Left renal pelvis (tissue), 4 donors: Measurements from ENCODE around the gene NADSYN1. TPM values are rescaled to one million over a fixed set of nuclear protein-coding genes. Genes with fewer than 3 reads are reported as not detected.

Experiments used
- DNase-seq, 4 donors: peaks; one replicate each; pipeline ENCODE4 v3.0.0-alpha.2; 2013; ENCODE audit warnings: low read depth in 4 of 4, low spot score in 3 of 4
- polyA plus RNA-seq, 4 donors: library from polyadenylated mRNA; unstranded; fragments of 120-200 nt; gene quantifications; one replicate each; pipeline ENCODE4 v1.2.1, GENCODE V29; 2013; ENCODE audit not compliant: insufficient read length in 4 of 4

Gene NADSYN1
- polyA plus RNA-seq, 4 donors = 27.3 to 63.3 (median 37.5) TPM

DNA sequence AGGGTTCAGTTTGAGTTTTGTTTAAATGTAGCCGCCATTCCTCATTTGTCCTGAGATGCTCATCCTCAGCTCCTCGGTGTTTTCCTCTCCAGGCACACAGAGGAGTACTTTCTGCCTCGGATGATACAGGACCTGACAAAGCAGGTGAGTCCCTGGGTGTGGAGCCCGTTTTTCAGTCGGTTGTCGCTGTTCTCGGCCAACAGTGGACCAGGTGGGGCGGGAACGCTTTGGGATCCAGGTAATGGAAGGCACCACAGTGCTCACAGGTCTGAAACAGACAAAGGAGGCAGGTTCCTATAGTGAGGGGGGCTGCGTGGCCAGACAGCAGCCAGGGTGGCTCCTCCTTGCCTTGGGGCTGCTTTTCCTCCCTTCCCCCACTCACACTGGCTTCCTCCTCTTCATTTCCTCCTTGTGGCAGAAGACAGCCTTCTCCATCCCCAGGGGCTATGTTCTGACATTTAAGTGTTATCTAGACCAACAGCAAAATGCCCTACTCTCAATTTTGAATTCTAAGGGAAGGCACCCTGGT lies 19.4 kb downstream of the NADSYN1 start:
- DNase-seq = no peak

DNA sequence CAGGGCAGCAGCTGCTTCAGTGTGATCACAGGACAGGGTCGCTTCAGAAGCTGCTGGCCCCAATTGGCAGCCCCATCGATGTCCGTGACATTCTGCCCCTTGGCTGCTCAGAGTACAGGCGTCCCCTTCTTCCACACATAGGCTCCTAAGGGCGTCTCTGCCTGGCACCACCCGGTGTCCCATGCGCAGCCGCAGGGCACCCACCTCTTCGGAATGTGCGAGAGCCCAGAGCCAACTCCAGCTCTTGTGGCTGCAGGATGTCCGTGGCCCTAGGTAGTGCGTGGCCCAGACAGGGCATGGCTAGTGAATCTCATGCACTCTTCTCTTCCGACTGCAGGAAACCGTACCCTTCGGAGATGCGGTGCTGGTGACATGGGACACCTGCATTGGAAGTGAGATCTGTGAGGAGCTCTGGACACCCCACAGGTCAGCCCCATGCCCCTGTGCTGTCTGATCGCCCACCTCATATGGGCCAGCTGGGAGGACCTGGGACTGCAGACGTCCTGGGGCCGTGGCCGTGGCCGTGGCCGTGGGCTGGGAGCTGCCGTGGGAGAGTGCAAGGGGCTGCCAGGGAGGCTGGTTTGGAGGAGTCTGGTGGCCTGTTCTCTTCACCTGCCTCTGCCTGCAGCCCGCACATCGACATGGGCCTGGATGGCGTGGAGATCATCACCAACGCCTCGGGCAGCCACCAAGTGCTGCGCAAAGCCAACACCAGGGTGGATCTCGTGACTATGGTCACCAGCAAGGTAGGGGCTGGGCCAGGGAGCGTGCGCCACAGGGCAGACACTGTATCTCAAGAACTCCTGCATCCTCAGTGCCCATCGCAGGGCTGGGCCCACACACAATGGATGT lies 20.2 kb downstream of the NADSYN1 start:
- DNase-seq = no peak

DNA sequence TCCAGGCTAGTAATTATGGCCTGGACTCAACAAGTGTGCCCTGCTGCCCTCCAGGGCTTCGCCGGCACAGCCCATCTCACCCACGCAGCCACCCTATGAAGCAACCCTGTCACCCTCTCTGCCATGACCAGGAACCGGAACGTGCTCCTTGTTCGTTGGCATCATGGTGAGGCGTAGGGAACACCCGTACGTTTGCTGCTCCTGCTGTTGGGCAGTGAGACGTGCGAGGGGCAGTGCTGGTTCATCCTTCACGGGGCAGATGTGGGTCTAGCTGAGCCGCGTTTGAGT lies 20.7 kb downstream of the NADSYN1 start:
- DNase-seq = no peak

DNA sequence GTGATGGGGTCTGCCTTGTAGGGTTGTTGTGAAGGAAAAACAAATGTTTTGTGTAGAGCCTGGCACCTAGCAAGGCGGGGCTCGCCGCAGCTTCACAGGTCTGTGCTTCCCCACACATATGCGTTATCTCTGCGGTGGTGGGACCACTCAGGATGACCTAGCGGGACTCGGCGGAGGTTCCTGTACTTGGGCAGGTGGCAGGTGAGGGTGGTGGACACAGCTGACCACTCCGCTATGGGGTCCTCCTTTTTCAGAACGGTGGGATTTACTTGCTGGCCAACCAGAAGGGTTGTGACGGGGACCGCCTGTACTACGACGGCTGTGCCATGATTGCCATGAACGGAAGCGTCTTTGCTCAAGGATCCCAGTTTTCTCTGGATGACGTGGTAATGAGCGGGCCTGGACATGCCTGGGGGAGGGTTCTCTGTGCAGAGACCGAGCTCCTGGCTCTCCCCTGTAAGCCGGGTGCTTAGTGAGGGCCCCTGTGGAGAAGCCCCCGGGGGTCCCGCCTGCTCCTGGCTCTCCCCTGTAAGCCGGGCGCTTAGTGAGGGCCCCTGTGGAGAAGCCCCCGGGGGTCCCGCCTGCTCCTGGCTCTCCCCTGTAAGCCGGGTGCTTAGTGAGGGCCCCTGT lies 21.3 kb downstream of the NADSYN1 start:
- DNase-seq = no peak

DNA sequence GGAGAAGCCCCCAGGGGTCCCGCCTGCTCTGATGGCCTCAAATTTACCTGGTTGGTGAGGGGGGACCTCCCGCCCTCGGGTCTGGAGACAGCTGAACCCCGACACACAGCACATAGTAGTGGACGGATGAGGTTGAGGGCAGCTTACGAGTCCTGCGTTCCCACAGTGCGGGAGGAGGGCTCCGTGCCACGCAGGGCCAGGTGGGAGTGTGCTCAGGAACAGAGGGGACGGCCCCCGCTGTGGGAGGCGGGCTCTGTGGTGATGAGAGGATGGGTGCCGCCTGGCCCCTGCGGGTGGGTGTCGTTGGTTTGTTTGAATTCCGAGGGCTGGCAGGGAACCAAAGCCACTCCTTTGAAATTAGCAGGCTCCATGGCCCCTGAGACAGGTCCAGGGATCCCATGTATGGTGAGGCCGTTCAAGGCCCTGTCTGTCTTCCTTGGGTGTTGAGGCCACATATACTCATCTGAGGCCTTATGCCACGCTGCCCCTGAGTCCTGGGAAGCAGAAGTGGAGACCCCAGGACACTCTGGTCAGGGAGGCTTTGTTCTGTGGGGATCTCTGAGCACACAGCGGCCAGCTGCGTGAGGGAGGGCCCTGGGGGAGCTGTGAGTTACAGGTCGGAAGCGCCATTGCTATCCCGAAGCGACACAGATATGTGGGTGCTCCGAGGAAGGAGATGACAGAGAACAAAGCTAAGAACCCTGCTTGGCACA lies 21.9 kb downstream of the NADSYN1 start:
- DNase-seq = no peak

DNA sequence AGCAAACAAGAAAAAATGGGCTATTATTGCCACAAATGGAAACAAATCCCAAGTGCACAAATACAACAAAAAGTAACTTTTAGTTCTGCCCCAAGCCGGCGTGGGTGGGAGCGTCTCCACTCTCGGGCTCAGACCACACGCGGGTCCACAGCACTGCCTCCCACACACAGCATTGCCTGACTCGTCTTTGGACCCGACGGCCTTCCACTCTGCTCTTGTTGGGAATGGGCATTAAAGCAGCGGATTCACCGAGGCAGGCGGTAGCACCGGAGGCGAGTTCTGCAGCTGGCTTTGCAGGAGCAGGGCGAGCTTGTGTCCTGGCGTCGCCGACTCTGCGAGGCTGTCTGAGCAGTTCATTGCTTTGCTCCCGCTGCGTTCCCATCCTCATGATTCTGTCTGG lies 23.0 kb downstream of the NADSYN1 start:
- no peak for DNase-seq

DNA sequence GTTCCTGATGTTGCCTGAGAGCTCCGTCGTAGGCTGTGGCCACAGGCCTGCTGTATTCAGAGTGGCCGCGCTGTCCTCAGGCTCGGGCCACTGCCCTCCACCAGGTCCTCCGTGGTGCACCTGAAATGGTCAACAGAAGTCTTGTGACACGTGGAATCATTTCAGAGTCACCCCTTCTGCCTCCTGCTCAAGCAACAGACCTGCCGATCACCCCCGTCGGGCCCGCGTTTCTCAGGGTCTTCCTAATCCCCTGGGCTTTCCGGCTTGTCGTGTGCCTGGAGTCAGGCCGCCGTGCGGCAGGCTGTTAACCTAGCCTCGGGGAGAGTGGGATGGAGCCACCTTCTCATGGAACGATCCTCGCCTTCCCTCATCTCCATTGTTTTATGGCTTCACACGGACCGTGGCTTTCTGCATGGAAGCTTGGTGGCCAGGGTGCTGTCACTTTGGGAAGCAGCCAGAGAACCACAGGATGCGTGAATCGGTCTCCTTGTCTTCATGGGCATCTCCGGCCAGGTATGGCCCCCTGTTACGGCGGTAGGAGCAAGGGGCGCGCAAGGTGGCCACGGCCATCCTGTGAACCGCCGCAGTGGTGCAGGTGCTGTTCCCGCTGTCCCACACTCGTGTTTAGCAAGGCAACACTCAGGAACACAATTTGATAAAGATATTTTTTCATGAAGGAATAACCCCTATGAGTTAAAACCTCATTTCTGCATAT lies 24.1 kb downstream of the NADSYN1 start:
- DNase-seq = no peak

DNA sequence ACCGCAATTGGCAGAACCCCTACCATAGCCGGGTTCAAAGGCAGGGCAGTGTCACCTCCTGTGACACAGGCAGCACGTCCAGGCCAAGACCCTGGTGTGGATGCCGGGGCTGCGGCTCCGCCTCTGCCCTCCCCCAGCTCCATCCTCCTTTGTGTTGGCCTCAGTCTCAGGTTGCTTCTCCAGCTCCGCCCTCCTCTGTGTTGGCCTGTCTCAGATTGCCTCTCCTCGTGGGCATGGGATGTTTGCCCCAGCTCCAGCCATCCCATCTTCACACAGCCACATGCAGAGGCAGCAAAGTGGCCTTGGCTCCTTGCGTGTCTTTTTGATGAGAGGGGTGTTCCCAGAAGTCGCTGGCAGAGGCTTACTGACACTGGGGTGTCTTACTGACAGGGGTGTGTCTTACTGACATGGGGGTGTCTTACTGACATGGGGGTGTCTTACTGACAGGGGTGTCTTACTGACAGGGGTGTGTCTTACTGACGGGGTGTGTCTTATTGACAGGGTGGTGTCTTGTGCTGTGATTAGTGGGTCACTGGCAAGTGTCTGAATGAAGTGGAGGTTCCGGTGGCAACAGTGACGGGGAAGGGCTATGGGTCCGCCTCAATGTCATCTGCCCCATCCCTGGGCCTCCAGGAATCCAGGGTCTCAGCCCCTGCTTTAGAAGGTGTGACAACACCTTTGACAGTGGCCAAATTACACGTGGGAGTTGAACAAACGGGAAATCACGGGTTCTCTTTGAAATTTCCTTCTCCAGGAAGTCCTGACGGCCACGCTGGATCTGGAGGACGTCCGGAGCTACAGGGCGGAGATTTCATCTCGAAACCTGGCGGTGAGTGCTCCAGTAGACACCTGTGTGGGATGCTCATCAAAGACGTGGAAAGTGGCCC lies 24.9 kb downstream of the NADSYN1 start:
- no peak for DNase-seq

DNA sequence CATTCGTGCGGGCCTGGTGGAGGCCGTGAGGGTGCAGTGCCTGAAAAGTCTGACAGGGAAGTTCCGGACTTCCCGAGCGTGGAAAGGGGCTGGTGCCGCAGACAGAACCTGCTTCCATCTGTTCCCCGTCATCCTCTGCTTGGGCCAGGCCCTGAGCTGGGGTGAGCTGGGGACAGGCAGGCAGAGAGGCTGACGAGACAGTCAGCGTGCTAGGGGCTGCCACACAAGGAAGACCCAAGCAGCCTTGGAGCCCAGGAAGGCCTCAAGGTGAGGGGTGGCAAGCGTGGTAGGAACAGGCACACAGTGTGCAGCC lies 25.5 kb downstream of the NADSYN1 start:
- DNase-seq = no peak

DNA sequence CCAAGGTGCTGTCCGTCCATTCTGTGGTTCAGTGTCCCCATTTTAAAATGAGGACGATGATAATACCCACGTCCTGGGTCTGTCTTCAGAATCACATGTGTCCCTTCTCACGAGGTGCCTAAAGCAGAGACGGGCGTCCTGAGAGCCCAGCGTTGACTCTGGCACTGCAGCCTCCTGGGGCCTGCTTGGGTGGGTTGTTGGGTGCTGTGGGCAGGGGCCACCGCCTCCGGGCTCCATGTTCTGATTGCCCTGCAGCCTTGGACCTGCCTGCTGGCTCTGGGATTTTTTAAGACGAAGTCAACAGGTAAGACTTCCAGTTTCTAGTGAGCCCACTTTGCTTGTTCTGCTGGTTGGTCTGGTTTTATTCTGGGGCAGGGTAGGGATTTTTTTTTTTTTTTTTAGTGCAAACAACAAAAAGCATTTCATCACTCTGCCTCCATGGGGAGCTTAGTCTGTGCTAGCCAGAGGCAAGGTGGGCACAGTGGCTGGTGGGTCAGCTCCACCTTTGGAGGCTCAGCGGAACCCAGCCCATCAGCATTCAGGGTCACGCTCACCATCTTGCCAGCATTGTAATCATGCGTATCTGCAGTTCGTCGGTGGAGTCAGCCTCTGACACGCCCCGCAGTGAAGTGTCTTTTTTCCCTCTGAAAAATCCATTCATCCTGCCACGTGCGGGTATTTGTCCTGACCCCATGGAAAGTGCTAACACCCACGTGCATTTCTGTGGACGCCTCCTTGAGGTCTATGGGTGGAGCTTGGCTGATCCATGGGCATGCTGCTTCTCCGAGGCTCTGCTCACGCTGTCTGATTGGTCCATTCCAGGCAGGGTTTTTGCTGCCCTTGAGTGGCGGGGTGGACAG lies 28.3 kb downstream of the NADSYN1 start:
- DNase-seq = no peak

DNA sequence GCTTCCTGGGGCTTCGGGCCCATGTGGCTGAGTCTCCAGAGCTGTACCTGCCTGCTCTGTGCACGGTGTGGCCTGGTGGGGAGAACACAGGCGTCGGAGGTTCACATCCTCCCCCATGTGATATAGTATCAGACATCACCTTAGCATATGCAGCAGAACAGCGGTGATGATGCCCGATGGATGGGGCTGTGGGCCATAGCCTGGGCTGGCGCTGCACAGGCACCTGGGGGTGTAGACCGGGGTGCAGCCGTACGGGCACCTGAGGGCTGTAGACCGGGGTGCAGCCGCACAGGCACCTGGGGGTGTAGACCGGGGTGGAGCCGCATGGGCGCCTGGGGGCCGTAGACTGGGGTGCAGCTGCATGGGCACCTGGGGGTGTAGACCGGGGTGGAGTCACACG lies 29.2 kb downstream of the NADSYN1 start:
- no peak for DNase-seq

DNA sequence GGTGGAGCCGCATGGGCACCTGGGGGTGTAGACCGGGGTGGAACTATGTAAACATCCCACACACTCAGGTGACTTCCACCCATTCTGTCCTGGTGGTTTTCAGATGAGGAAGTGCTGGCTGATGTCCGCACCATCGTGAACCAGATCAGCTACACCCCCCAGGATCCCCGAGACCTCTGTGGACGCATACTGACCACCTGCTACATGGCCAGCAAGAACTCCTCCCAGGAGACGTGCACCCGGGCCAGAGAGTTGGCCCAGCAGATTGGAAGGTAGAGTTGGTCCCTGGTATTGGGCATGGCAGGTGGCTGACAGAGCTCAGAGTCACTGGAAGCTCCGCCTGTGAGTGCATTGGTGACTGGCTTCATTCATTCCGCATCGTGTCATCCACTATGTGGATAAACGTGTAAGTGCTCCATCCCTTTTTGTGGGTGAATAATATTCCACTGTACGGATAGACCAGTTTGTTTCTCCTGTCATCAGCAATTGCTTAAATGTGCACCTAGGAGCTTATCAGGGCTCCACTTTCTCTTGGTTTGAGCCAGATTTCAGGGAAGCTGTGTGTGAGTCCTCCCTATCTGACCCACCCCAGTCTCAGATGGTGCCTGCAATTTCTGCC lies 29.9 kb downstream of the NADSYN1 start:
- no peak for DNase-seq

DNA sequence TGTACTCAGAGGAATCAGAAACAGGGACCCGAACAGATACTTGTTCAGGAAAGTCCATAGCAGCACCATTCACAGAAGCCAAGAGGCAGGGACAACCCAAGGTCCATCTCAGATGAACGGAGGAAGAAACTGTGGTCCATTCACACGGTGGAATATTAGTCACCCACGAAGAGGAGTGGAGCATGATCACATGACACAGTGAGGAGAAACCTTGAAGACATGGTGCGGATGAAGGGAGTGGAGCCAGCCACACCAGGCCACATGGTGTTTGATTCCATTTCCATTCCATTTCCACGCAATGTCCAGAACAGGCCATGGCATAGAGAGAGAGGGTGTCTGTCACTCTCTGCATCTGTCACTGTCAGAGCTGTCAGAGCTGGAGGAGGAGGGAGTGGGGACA lies 30.7 kb downstream of the NADSYN1 start:
- no peak for DNase-seq

DNA sequence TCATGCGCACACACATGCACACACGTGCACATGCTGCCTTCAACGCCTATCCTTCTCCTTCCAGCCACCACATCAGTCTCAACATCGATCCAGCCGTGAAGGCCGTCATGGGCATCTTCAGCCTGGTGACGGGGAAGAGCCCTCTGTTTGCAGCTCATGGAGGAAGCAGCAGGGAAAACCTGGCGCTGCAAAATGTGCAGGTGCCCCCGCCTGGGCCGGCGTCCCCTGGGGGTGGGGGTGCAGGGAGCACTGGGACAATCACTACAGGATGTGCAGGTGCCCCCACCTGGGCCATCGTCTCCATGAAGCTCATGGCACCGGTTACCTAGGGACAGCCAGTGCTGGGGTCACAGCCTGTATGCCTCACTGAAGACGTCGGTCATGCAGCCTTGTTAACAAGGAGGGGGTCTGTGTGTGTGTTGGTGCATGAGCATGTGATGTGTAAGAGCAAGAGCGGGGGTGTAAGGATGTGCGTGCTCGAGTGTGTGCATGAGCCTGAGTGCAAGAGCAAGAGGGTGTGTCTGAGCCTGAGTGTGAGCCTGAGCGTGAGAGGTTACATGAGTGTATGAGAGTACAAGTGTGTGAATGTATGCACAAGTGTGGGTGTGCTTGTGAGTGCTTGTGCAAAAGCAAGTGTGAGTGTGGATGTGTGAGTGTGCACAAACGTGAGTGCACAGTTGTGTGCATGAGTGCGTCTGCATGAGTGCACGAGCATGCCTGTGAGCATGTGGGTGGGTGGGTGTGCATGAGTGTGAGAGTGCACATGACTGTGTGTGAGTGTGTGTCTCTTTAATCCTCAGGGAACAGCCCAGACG lies 31.5 kb downstream of the NADSYN1 start:
- DNase-seq = no peak

DNA sequence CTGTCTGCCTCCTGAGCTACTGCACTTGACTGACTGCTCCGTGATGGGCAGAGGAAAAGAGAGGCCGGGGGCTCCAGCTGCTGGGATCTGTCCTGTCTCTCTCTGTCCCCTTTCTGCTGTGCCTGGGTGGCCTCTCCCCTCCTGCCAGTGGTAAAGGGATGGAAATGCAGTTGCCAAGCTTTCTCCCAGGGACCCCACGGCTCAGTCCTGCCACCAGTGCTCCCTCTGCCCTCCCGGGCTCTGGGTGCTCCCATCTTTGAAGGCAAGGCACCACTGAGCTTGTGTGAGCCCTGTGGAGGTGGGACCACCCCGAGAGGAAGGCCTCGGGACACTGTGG lies 32.0 kb downstream of the NADSYN1 start:
- DNase-seq = no peak

DNA sequence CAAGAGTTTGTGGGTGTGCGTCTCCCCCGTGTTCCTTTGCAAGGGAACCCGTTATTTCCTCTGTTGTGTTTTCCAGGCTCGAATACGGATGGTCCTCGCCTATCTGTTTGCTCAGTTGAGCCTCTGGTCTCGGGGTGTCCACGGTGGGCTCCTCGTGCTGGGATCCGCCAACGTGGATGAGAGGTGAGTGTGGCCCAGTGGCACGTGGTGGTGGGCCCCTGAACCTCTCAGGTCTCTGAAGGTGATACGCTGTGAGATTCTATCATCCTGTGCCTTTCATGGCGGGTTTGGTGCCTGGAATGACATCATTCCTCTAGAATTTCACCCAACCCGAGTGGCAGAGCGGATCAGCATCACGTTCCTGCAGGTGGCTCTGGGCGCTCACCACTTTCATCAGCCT lies 32.5 kb downstream of the NADSYN1 start:
- no peak for DNase-seq

DNA sequence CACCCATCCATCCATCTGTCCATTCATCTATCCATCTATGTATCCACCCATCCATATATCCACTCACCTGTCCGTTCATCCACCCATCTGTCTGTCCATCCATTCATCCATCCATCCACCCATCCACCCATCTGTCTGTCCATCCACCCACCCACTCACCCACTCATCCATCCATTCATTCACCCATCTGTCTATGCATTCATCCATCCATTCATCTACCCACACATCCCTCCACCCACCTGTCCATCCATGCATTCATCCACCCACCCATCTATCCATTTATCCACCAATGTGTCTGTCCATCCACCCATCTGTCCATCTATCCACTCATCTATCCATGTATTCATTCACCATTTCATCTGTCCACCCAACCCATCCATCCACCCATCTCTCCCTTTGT lies 33.3 kb downstream of the NADSYN1 start:
- DNase-seq = no peak

DNA sequence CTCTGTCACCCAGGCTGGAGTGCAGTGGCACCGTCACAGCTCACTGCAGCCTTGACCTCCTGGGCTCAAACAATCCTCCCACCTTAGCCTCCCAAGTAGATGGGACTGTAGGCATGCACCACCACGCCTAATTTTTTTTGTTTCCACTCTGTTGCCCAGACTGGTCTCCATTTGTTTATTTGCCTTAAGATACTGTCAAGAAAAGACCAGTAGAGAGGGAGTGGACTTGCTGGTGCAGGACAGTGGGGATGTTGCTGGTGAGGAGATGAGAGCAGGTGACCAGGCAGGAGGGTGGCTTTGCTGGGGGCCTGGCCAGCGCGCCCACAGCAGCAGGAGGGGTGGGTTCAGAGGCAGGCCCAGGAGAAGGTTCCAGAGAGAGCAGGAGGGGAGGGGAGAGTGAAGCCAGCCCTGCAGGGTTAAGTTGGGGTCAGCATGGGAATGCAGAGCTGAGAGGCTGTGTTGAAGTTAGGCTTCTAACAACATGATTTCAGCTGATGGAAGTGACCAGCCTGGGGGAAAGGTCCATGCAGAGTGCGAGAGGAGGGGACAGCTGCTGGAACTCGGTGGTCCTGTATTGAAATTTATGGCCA lies 35.8 kb downstream of the NADSYN1 start:
- DNase-seq = no peak
